ENCODE data around the gene COBLL1.

The COBLL1 gene

GRCh38 chr2:164760179-164760578 is 81.4 kb downstream of the COBLL1 start:
- in situ Hi-C loops (cut with MboI; ENCODE audit: low sequenced_read_pairs): no loop called here

GRCh38 chr2:164757934-164758695 is 83.5 kb downstream of the COBLL1 start:
- in situ Hi-C loops (cut with MboI; ENCODE audit: low sequenced_read_pairs): no loop called here

- in situ Hi-C loops (cut with MboI; ENCODE audit: low sequenced_read_pairs): no loop called here
Observed at GRCh38 chr2:164756773-164757172, 84.8 kb downstream of the COBLL1 start.

GRCh38 chr2:164755952-164756351 is 85.7 kb downstream of the COBLL1 start:
- in situ Hi-C loops (cut with MboI; ENCODE audit: low sequenced_read_pairs): no loop called here

- in situ Hi-C loops (cut with MboI; ENCODE audit: low sequenced_read_pairs): no loop called here
Observed at GRCh38 chr2:164754157-164755093, 87.2 kb downstream of the COBLL1 start.

- in situ Hi-C loops (cut with MboI; ENCODE audit: low sequenced_read_pairs): no loop called here
Observed at GRCh38 chr2:164752956-164753355, 88.7 kb downstream of the COBLL1 start.

- in situ Hi-C loops (cut with MboI; ENCODE audit: low sequenced_read_pairs): no loop called here
Observed at GRCh38 chr2:164747783-164748433, 93.7 kb downstream of the COBLL1 start.

- in situ Hi-C loops (cut with MboI; ENCODE audit: low sequenced_read_pairs): no loop called here
Observed at GRCh38 chr2:164747140-164747539, 94.5 kb downstream of the COBLL1 start.

- in situ Hi-C loops (cut with MboI; ENCODE audit: low sequenced_read_pairs): no loop called here
Observed at GRCh38 chr2:164746713-164747112, 94.9 kb downstream of the COBLL1 start.

- in situ Hi-C loops (cut with MboI; ENCODE audit: low sequenced_read_pairs): no loop called here
Observed at GRCh38 chr2:164745012-164745797, 96.4 kb downstream of the COBLL1 start.

GRCh38 chr2:164742738-164743317 is 98.8 kb downstream of the COBLL1 start:
- in situ Hi-C loops (cut with MboI; ENCODE audit: low sequenced_read_pairs): no loop called here

- in situ Hi-C loops (cut with MboI; ENCODE audit: low sequenced_read_pairs): no loop called here
Observed at GRCh38 chr2:164739966-164740365, 101.7 kb downstream of the COBLL1 start.

GRCh38 chr2:164737612-164738081 is 104.0 kb downstream of the COBLL1 start:
- in situ Hi-C loops (cut with MboI; ENCODE audit: low sequenced_read_pairs): no loop called here

- in situ Hi-C loops (cut with MboI; ENCODE audit: low sequenced_read_pairs): no loop called here
Observed at GRCh38 chr2:164735309-164735919, 106.2 kb downstream of the COBLL1 start.

- in situ Hi-C loops (cut with MboI; ENCODE audit: low sequenced_read_pairs): no loop called here
Observed at GRCh38 chr2:164734196-164734595, 107.4 kb downstream of the COBLL1 start.

GRCh38 chr2:164725542-164725941 is 116.1 kb downstream of the COBLL1 start:
- in situ Hi-C loops (cut with MboI; ENCODE audit: low sequenced_read_pairs): no loop called here

GRCh38 chr2:164722616-164723338 is 118.8 kb downstream of the COBLL1 start:
- in situ Hi-C loops (cut with MboI; ENCODE audit: low sequenced_read_pairs): no loop called here

- in situ Hi-C loops (cut with MboI; ENCODE audit: low sequenced_read_pairs): no loop called here
Observed at GRCh38 chr2:164721430-164721829, 120.2 kb downstream of the COBLL1 start.
